ENCODE measurements around the gene SHISAL1. TPM values are rescaled to one million over a fixed set of nuclear protein-coding genes. Genes with fewer than 3 reads are reported as not detected.

Gene SHISAL1
- total RNA-seq, 2 experiments from 2014 or later: not detected

DNA sequence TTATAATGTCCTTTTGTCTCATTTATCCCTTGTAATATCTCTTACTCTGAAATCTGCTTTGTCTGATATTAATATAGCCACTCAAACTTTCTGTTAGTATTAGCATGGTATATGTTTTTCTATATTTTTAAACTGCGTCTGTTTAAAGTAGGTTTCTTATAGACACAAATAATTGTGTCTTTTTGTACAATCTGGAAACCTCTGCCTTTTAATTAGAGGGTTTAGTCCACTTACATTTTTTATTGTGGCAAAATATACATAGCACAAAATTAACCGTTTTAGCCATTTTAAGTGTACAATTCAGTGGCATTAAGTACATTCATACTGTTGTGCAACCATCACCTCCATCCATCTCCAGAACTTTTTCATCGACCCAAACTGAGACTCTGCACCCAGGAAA, 103.4 kb downstream of the SHISAL1 start:
- ATAC-seq (no peak), DNase-seq (no peak)
- TF ChIP-seq CTCF (IDR thresholded peaks at IDR 0.05): no peak
- Mint-ChIP-seq H3K4me3 (no peak overlapping the region), H3K36me3 (ENCODE audit: low read depth) (peaks cover 8% of the 10 kb centered on the region), H3K27ac (no peak overlapping the region), H3K27me3 (no peaks in the 10 kb centered on the region), H3K4me1 (ENCODE audit: low read depth) (peaks cover 2% of the 10 kb centered on the region), H3K9me3 (peaks cover 12% of the 10 kb centered on the region)
- intact Hi-C loops (cut with micrococcal nuclease): no loop called here
- ChIA-PET CTCF (no interaction called here), POLR2A (no interaction called here)

DNA sequence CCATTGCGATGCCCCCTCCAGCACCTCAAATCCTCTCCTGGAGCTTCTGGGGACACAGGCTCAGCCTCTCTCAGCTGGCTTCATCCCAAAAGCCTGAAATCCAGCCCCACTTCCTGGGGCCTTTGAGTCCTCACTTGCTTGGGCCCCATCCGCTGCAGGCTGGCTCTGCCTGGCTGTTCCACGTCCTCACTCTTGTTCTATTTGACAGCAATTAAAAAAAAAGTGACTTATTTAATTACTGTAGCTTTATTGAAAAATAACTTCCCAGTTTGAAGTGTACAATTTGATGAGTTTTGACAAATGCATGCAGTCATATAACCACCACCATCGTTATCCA, 104.8 kb downstream of the SHISAL1 start:
- ATAC-seq (no peak), DNase-seq (no peak)
- ChIA-PET POLR2A (no interaction called here), CTCF (no interaction called here)
- intact Hi-C loops (cut with micrococcal nuclease): no loop called here
- TF ChIP-seq CTCF (IDR thresholded peaks at IDR 0.05): no peak
- peaks cover 9% of the 10 kb centered on the region for H3K36me3 Mint-ChIP-seq (ENCODE audit: low read depth)
- H3K9me3 Mint-ChIP-seq: peaks cover 12% of the 10 kb centered on the region
- H3K4me1 Mint-ChIP-seq (ENCODE audit: low read depth): peaks cover 2% of the 10 kb centered on the region
- H3K27ac Mint-ChIP-seq: no peak overlapping the region
- no peaks in the 10 kb centered on the region for H3K27me3 Mint-ChIP-seq
- H3K4me3 Mint-ChIP-seq: no peak overlapping the region

DNA sequence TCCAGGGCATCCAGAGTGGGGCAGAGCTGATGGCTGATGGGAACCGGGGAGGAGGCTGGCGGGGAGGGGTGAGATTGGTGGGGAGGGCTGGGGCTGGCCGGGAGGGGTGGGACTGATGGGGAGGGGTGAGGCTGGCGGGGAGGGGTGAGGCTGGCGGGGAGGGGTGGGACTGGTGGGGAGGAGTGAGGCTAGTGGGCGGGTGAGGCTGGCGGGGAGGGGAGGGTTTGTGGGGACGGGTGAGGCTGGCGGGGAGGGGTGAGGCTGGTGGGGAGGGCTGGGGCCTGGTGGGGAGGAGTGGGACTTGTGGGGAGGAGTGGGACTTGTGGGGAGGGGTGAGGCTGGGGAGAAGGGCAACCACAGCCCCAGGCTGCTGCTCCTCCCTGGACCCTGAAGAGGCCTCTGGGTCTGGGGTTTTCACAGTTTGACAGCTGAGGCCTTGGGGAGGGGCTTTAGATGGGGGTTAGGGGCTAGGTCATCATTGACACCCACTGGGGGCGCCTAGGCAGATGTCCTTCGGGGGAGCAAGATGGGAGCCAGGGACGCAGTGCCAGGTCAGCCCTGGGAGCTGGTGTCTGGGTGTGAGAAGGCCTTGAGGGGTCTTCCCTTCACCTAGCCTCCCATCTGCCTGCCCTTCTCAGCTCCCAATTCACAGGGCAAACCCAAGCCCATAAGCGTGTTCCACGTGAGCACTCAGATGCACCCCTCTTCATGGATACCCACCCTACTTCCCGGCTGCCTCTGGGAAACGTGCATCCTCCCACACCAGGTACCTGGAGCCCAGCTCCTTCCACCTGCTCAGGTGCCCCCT, 105.4 kb downstream of the SHISAL1 start:
- ATAC-seq (no peak), DNase-seq (no peak)
- TF ChIP-seq CTCF (IDR thresholded peaks at IDR 0.05): no peak
- intact Hi-C loops (cut with micrococcal nuclease): no loop called here
- Mint-ChIP-seq H3K27me3 (no peaks in the 10 kb centered on the region), H3K27ac (no peak overlapping the region), H3K9me3 (peaks cover 12% of the 10 kb centered on the region), H3K36me3 (ENCODE audit: low read depth) (peaks cover 14% of the 10 kb centered on the region), H3K4me3 (no peak overlapping the region), H3K4me1 (ENCODE audit: low read depth) (peaks cover 2% of the 10 kb centered on the region)
- ChIA-PET CTCF (no interaction called here), POLR2A (no interaction called here)

- POLR2A ChIA-PET: no interaction called here
- Mint-ChIP-seq H3K4me3 (no peak overlapping the region), H3K27ac (no peak overlapping the region), H3K36me3 (ENCODE audit: low read depth) (peaks cover 18% of the 10 kb centered on the region), H3K27me3 (no peaks in the 10 kb centered on the region), H3K4me1 (ENCODE audit: low read depth) (peaks cover 2% of the 10 kb centered on the region), H3K9me3 (peaks cover 12% of the 10 kb centered on the region)
- DNase-seq: no peak
- intact Hi-C loops (cut with micrococcal nuclease): no loop called here
- CTCF ChIA-PET: no interaction called here
- no peak for TF ChIP-seq CTCF (IDR thresholded peaks at IDR 0.05)
- no peak for ATAC-seq
These were observed 106.1 kb downstream of the SHISAL1 start for GRCh38 chr22:44206696-44207095.

DNA sequence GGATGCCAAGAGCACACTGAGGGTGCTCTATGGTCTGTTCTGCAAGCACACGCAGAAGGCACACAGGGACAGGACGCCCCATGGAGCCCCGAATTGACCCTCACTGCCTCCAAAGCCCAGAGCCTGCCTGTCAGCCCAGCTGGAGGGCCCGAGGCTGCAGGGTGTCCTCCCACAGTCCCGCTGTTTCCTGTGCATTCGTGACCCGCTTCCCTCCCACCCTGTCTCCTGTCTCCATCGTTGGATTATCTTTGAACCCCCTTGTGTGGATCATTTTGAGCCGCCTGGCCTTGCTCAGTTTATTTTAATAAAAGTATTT, 106.5 kb downstream of the SHISAL1 start:
- intact Hi-C loops (cut with micrococcal nuclease): no loop called here
- POLR2A ChIA-PET: no interaction called here
- no peak overlapping the region for H3K27ac Mint-ChIP-seq
- H3K27me3 Mint-ChIP-seq: no peaks in the 10 kb centered on the region
- H3K4me1 Mint-ChIP-seq (ENCODE audit: low read depth): peaks cover 2% of the 10 kb centered on the region
- ATAC-seq (no peak), DNase-seq (no peak)
- H3K36me3 Mint-ChIP-seq (ENCODE audit: low read depth): peaks cover 18% of the 10 kb centered on the region
- TF ChIP-seq CTCF (IDR thresholded peaks at IDR 0.05): no peak
- H3K9me3 Mint-ChIP-seq: peaks cover 12% of the 10 kb centered on the region
- CTCF ChIA-PET: no interaction called here
- H3K4me3 Mint-ChIP-seq: no peak overlapping the region

Measured in activated CD8-positive, alpha-beta T cell treated with anti-CD3 and anti-CD28 coated beads for 36 hours (primary cell).